GM21619 (cell line): ENCODE measurements around the gene SEC22C.

ENCODE experiments used
- ATAC-seq: cut with Tn5 transposase; IDR thresholded peaks from one replicate; pipeline ENCODE4 v1.9.1; 2021; ENCODE audit not compliant: unreplicated experiment

SEC22C gene

DNA sequence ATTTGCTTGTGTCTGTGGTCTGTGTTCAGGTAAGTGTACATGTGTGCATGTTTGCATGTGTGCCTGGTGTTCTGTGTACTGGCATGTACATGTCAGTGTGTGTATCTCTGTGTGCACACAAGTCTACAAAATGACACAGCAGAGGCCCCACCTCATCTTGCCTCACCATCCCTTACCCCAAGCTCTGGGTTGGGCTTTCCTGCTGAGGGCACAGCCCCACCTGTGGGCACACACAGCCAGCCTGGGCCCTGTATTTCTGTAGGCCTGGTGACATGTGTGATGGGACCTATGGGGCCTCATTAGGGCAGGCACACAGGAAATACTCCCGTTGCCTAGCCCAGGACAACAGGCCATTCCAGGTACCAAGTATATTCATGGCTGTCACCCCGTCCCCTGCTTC, 65.8 kb downstream of the SEC22C start:
- no peak for ATAC-seq

DNA sequence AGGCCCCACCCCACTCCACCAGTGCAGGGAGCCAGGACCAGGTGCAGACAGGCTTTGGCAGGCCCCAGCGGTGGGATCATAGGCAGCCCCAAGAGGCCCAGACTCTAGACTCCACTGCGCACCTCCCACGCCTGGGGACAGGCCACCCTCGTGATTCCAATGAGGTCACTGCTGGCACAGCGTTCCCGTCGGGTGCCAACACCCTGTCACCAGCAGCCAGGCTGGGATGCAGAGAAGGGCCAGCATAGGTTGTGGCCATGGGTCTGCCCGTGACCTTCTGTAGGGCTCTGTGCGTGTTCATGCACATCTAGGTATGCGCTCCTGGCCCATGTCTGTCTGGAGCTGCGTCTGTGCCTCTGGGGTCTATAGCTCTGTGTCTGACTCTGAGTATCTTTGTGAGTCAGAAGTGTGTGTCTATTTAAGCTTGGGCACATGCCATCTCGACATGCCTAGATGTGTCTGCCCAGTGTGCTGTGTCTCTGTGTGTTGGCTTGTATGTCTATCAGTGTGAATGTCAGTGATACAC, 66.3 kb downstream of the SEC22C start:
- no peak for ATAC-seq

DNA sequence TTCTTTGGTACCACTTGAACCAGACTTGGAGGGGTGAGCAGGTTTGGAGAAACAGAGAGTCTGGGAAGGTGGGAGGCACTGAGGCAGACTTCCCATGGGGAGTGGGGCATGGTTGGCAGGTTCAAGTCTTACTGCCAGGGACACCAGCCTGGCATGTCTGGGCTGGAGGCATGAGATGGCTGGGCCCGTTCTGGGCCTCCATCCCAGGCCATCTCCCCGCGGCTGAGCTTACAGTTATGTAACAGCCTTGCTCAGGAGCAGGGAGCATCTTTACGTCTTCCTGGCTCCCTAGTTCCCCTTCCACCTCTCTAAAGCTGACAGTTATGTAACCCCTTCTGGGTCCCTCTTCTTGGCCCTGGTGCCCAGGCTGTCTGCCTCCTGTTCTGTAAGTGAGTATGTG, 66.9 kb downstream of the SEC22C start:
- no peak for ATAC-seq

DNA sequence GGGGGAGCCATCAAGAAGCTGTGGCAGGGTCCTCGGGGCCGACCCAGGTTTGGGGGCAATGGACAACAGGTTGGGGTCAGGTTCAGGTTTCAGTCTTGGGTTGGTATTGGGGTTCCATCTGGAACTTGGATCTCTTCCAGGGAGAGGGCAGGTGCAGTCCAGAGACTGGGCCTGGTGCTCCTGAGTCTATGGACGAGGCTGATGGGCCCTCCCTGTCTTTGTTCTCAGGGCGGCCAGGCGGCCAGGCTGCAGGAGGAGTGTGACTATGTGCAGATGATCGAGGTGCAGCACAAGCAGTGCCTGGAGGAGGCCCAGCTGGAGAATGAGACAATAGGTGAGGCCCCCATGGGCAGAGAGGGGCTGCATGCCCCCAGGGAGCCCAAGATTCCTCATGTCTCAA, 68.2 kb downstream of the SEC22C start:
- ATAC-seq = no peak

DNA sequence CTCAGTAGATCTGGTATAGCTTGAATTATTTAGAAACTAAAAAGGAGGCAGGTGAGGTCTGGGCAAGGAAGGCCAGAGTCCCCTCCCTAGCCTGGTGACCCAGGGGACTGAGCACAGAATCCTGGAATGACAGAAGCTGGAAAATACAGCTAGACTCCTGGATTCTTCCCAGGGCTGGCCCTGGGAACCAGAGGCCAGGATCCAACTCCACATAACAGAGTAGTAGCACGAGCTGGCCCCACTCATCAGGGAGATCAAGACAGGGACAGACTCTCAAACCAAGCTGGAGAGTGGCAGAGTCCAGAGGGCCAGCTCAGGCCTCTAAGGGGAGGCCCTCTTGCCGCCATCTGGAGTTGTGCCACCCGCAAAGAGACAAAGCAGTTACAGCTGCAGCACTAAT, 68.6 kb downstream of the SEC22C start:
- ATAC-seq = no peak

- ATAC-seq = no peak
Measured at GRCh38 chr3:42511736-42512135, 70.0 kb downstream of the SEC22C start.

DNA sequence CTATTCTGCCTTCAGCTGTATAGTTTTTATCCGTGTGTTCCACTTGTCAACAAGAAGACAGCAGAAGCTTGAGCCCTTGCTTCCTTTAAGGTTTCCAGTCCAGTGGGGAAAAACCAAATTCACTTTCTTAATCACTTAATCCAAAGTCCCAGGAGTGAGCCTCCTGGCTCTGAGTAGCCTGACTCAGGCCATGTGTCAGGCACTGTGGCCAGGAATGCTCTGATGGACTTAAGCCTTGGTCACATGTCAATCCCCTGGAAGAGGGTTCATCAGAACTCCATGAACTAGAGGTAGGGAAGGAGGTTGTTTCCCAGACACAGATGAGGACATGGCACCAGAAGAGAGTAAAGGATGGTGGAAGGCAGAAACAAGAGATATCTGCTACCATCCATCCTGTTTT, 70.6 kb downstream of the SEC22C start:
- ATAC-seq = no peak

DNA sequence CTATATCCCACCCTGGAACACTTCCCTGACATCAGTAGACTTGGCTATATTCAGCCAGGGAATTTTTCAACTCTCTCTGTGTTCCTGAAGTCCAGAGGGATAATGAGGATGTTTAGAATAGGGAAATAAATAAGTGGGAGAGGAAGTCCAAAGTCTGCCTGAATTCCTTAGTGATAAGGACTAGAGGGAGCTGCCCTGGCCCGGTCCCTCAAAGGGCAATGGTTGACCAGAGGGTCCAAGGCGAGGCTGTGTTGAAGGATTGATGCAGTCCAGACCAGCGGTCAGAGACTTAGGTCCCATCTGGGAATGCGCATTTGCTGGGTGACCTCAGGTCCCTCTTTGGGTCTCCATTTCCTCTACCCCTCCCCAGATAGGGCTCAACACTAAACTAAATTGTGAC, 71.4 kb downstream of the SEC22C start:
- ATAC-seq = no peak

- ATAC-seq = no peak
Measured at GRCh38 chr3:42509111-42509510, 72.7 kb downstream of the SEC22C start.

GRCh38 chr3:42508562-42508961, 73.2 kb downstream of the SEC22C start:
- ATAC-seq = no peak

DNA sequence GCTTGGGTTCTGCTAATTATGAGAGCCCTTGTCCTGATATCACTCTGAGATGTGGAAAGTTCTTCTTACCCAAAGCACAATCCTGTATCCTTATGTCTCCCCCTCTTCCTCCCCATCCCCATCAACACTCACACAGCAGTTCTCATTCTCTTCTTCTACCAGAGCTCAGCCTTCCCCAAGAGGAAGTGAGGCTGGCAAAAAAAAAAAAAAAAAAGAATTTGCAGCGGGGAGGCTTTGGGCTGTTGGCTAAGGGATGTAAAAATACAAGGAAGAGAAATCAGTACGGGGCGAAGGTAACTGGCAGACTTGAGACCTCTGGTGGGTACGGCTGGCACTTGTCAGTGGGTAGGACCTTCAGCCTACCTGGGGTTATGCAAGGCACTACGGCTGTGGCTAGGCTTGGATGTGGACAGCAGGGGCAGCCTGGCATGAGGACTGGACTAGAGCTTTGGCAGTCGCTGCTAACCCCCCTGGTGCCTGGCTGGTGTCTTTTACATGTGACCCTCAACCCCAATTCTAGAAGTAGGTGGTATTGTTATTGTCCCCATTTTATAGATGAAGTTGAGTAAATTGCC, 73.9 kb downstream of the SEC22C start:
- ATAC-seq = no peak

DNA sequence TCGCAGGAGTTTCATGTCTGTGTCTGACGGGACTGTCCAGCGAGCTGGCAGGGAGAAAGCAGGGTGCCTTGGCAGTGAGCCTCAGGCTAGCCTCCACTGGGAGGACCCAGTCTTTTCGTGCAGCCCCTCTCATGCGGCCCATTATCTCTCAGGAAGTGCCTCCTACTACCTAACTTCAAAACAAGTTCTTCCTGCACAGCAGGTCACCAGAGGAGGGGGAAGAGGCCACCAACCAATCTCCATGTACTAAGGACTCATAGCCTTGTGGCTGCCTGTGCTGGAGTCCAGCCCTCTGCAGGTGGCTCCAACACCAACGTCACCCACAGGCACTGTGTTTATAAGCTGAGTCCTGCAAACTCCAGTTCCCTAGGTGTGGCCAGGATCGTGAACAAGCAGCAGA, 74.5 kb downstream of the SEC22C start:
- no peak for ATAC-seq

DNA sequence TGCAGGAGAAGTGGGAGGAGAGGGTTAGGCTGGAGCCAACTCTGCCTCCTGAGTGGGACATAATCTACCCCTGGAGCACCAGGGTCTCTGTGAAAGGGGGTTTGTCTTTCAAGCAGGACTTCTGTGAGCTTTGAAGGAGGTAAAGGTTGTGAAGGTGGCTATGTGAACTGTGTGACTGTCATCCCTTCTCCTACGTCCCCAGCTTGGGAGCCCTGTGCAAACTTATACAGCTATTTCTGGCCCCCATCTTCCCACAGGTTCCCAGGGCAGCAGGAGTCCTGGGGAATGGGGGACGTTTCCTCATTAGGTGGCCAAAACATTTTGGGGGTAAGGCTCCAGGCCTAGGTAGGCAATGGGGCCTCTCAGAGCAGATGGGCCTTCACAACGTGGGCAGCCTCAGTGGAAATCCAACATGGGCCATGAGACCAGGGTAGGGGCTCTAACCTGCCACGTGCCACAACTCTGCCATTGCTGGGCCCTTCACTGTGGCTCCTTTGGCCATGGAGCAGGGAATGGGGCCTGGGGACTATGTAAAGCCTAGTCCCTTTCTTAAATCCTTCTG, 75.8 kb downstream of the SEC22C start:
- ATAC-seq = no peak

DNA sequence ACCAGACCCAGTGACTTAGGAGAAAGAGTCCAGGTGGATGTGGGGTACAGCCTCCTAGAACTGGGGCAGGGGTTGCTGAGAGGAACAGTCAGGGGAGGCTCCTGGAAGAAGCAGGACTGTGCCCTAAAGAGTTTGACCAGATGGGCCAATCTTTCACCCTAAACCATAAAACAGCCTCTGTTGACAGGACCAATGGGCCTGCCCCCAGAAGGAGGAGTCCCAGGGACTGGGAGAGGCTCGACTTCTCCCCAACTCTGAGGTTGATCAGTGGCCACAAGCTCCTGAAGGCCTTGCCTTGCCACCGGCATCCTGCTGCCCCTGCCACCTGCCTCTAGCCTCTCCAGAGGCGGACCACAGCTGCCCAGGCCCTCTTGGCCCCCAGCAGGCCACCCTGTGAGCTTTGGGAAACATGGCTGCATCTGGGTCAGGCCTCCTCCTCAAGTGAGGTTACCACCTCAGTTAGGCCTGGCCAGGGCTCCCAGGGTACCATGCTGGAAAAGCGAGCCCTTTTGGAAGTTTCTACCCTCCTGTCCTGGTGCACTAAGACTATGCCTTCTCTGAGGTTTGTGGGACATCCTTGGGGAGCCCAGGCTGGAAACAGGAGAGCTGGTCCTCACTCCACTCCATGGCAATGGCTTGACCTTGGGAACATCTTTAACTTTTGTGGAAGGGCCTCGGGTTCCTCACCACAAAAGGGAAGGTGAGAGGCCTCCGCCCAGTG, 76.5 kb downstream of the SEC22C start:
- no peak for ATAC-seq

DNA sequence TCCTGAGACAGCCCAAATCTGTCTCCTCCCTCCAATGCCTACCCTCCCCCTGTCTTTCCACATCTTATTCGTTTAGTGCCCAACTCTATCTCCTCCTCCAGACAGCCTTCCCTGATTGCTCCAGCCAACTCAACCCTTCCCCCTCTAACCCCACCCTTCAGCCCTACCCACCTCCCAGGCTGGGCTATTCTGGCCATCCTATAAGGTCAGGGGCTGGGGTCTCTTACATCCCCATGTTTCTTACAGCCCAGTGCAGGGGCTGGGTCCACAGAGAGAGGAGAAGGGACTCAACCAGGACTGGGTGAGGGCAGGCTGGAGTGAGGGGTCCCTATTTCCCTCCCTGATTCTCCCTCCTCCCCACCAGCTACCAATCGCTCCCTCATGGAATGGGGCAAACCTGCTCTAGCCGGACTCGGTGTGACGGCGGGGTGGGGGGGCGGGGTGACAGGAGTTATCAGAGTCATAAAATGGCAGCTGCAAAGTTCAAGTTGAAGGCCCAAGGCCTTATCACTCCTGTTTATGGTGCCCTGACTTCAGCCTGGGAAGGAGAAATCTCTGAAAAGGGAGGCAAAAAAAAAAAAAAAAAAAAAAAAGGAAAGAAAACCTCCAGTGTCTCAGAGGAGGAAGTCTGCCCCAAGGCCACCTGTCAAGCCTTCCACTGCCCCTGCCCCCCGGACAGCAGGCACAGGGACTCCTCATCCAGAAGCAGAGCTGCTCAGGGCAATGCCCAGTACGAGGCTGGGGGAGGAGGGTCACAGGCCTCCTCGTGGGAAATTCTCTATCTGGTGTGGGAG, 77.2 kb downstream of the SEC22C start:
- no peak for ATAC-seq

- no peak for ATAC-seq
Measured at GRCh38 chr3:42503957-42504333, 77.8 kb downstream of the SEC22C start.

GRCh38 chr3:42503251-42503924, 78.4 kb downstream of the SEC22C start:
- no peak for ATAC-seq

GRCh38 chr3:42502429-42503250, 79.1 kb downstream of the SEC22C start, which contains the start of gene VIPR1:
VIPR1 (plus strand) TSS chr3:42502643; CDS start chr3:42502736, 93 bp downstream.
- peak; percentile 92 for ATAC-seq

DNA sequence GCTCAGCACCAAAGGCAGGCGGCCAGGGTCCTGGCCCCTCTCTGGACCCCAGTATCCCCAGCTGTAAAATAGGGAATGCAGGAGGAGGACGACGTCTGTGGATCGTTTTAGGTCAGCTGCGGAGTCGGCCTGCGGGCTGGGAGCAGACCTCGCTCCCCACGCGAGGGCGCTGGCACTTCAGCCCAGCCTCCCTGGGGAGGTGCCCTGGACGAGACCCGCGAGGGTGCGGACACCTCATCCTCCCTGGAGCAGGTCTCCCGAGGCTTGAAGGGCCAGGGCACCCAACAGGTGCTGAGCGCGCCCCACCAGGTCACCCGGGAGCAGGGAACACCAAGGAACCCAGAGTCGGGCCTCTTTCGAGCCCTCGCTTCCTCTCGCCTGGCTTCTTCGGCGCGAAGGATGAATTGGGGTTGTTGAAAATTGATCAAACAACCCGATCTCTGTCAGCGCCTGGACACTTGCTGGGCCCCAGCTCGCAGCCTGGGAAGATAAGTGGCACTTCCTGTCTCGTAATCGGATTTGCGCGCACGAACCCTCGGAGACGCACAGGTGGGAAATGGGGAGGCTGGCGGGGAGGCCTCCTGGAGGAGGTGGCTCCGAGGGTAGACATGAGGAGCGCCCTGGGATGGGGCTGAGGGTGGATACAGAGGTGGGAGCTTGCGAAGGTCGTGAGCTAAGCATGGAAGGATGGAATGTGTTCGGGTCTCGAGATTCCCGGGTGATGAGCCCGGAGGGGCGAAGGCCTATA, 79.9 kb downstream of the SEC22C start:
- ATAC-seq = peak; percentile 25

DNA sequence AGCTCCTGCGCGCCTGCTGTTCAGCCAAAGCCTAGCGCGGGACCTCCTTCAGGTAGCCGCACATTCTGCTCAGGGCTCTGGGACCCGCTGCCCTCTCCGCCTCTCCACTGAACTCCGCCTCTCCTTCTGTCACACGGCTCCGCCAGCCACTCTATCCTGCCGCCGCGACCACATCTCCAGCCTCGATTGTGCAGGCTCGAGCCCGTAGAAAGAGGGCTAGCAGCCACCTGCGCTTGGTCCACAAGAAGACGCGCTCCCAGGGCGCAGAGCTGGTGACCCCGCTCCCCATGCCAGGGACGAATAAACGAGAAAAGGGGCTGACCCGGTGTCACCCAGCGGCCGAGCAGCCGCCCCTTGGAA, 80.5 kb downstream of the SEC22C start:
- no peak for ATAC-seq
